GM20431 (cell line): ENCODE data around the gene KCNA1.

Source experiments
- in situ Hi-C: fragments of 300-500 bp; cut with MseI, MboI; formaldehyde crosslinking; loops from one replicate; pipeline ENCODE4 v1.15.0; 2020; ENCODE audit warnings: low sequenced_read_pairs; ENCODE audit not compliant: unreplicated experiment

Gene KCNA1

DNA sequence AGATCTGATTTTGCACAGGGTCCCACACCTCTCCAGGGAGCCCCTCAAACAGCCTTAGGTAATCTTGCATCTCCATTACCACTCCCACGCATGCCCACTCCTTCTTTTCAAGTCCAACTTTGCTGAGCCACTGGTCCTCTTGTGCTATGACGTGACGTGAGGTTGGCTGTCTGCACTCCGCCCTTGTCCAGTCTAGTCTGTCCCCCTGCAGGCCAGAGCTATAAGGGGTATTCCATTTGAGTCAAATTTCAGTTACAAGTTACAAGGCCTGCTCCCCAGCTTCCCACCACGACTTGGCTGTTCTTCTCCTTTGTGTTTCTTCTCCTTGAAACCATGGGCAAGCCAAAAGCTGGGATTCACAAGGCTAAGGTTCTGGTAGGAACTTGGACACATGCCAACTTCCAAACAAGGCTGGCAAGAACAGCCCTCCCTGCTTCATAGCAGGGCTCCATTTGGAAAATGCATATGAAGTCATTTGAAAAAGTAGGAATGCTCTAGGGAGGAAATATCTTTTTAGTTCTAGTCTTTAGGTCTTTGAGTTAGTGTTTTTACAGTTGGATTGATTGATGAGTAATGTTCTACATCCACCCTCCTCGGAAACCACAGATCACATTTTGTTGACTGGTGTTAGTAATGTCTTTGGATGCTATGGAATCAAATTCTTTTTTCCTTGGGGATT, 49.1 kb downstream of the KCNA1 start:
- in situ Hi-C loops = no loop called here

DNA sequence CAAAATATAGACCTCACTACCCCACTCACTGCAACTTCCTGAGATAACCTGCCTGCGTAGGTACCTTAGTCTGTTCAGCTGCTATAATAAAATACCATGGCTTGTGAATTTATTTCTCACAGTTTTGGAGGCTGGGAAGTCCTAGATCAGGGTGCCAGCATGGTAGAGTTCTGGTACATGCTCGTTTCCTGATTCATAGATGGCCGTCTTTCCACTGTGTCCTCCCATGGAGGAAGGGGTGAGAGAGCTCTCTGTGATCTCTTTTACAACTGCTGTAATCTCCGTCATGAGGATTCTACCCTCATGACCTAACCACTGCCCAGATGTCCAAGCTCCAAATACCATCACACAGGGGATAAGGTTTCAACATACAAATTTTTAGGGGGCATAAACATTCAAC, 49.7 kb downstream of the KCNA1 start:
- in situ Hi-C loops = no loop called here

DNA sequence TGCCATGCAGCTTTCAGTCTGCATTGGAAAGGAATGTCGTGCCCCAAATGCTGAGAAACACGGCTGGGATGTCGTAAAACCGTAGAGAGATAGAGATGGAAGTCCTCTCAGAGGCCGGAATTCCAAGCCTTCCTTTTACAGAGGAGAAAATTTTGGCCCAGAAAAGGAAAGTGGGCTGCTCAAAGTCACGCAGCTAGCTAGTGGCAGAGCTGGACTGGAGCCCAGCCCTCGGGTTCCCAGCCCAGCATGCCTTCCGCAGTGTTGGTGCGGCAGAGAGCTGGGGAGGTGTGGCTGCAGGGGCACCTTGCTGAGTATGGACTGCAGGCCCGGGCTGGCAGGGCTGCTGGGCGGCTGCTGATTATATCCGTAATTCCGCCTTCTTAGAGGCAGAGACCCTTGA, 50.3 kb downstream of the KCNA1 start:
- in situ Hi-C loops = no loop called here

DNA sequence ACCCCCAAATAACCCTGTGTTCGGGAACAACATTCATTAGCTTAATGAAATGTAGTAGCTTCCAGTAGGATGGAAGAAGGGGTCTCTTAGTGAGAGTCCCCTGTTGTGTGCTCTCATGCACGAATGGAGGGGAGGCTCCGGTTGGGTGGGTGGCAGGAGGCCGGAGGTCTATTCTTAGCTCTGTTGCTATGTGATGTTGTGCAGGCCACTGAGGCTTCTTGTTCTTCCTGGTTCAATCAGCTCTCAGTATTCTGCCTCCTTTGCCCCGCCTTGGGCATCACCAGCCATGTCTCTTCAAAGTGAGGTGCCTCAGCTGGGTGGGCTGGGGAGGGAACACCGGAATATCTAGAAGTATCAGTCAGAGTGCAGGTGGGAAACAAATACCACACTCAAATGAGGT, 50.8 kb downstream of the KCNA1 start:
- in situ Hi-C loops = no loop called here

GRCh38 chr12:4961311-4961710, 51.6 kb downstream of the KCNA1 start:
- in situ Hi-C loops = no loop called here

DNA sequence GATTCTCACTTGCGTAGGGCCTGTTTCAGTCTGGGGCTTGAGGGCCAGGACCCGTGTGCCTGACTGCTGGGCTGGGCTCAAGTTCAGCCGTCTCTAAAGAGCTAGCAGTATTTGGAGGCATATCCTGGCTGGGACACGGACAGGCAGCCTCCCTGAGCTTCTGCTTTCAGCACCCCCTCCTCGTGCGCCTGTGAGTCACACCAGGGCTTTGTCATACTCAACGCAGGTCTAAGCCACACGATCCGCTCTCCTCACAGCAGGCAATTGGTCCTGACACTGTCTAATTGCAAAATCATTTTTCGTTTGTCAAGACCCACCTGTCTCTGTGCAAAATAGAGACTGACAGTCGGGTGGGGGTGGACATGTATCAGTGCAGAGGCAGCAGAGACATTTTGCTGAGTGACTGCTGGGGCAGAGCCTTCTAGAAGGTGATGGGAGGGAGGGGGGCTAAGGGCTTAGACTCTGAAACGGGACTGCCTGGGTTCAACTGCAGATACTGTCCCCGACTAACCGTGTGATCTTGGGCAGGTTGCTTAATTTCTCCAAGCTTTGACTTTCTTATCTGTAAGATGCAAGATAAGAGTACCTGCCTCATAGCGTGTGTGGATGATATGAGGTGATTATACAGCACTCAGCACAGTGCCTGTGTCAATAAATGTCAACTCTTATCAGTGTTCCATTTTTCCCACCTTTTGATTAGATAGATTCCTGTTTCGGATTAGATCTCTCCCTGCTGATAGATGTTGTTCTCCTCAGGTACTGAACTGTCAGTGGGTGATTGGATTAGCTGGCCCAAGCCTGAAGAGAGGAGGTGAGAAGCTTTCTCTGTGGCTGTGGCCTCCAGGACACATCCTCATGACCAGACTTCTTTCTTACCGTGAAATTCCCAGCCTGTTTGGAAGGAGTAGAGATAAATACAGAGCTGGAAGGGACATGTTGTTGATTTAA, 53.1 kb downstream of the KCNA1 start:
- in situ Hi-C loops = no loop called here
